Fibroblast of lung (primary cell): Measurements from ENCODE around the gene ADCY5.

ENCODE experiments used
- EZH2 ChIP-seq: IDR thresholded peaks from 2 replicates; pipeline ENCODE4 v1.5.1; 2012; ENCODE audit warnings: low read length, control low read depth, mild to moderate bottlenecking; ENCODE audit errors: missing control alignments
- TF ChIP-seq, protein P1 (sequence below), 2 donors: IDR thresholded peaks in 1 of 2; conservative IDR thresholded peaks in 1 of 2; 1 replicate in 1 of 2; 2 replicates in 1 of 2; pipeline ENCODE4 v1.5.1; 2011 to 2012; ENCODE audit warnings: low read length in 2 of 2, control low read depth in 1 of 2, inconsistent platforms in 1 of 2, low read depth in 1 of 2, mild to moderate bottlenecking in 1 of 2

DNA sequence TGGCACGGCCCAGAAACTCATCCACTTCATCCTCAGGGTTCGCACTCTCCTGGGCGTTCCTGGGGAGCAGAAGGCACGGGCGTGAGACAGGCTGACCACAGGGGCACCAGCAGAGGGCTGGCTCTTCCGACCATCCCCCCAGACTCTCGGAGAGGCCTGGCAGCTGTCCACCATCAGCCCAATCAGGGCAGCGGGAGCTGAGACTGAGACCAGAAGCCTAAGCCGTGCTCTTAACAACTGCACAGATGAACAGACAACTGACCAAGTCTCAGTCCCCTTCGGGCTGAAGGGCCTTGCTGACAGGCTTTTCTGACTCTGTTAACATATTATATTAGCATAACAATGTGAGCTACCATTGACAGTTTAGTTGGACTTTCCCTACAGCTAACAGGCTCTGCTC is 129.1 kb downstream of the ADCY5 start:
- TF ChIP-seq, protein P1, sequence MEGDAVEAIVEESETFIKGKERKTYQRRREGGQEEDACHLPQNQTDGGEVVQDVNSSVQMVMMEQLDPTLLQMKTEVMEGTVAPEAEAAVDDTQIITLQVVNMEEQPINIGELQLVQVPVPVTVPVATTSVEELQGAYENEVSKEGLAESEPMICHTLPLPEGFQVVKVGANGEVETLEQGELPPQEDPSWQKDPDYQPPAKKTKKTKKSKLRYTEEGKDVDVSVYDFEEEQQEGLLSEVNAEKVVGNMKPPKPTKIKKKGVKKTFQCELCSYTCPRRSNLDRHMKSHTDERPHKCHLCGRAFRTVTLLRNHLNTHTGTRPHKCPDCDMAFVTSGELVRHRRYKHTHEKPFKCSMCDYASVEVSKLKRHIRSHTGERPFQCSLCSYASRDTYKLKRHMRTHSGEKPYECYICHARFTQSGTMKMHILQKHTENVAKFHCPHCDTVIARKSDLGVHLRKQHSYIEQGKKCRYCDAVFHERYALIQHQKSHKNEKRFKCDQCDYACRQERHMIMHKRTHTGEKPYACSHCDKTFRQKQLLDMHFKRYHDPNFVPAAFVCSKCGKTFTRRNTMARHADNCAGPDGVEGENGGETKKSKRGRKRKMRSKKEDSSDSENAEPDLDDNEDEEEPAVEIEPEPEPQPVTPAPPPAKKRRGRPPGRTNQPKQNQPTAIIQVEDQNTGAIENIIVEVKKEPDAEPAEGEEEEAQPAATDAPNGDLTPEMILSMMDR (conservative IDR thresholded peaks at IDR 0.05 in 1 of 2, IDR thresholded peaks at IDR 0.05 in 1 of 2; ENCODE audit: low read depth in 1 of 2, low read length in 2 of 2) = no peak
- no peak for TF ChIP-seq EZH2
